ENCODE results near the gene DZIP3.

The DZIP3 gene, protein sequence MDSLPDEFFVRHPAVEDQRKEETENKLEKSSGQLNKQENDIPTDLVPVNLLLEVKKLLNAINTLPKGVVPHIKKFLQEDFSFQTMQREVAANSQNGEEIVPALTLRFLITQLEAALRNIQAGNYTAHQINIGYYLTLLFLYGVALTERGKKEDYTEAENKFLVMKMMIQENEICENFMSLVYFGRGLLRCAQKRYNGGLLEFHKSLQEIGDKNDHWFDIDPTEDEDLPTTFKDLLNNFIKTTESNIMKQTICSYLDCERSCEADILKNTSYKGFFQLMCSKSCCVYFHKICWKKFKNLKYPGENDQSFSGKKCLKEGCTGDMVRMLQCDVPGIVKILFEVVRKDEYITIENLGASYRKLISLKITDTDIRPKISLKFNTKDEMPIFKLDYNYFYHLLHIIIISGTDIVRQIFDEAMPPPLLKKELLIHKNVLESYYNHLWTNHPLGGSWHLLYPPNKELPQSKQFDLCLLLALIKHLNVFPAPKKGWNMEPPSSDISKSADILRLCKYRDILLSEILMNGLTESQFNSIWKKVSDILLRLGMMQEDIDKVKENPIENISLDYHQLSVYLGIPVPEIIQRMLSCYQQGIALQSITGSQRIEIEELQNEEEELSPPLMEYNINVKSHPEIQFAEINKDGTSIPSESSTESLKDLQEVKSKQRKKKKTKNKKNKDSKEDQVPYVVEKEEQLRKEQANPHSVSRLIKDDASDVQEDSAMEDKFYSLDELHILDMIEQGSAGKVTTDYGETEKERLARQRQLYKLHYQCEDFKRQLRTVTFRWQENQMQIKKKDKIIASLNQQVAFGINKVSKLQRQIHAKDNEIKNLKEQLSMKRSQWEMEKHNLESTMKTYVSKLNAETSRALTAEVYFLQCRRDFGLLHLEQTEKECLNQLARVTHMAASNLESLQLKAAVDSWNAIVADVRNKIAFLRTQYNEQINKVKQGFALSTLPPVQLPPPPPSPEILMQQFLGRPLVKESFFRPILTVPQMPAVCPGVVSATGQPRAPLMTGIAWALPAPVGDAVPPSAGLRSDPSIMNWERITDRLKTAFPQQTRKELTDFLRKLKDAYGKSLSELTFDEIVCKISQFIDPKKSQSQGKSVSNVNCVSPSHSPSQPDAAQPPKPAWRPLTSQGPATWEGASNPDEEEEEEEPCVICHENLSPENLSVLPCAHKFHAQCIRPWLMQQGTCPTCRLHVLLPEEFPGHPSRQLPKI

DNA sequence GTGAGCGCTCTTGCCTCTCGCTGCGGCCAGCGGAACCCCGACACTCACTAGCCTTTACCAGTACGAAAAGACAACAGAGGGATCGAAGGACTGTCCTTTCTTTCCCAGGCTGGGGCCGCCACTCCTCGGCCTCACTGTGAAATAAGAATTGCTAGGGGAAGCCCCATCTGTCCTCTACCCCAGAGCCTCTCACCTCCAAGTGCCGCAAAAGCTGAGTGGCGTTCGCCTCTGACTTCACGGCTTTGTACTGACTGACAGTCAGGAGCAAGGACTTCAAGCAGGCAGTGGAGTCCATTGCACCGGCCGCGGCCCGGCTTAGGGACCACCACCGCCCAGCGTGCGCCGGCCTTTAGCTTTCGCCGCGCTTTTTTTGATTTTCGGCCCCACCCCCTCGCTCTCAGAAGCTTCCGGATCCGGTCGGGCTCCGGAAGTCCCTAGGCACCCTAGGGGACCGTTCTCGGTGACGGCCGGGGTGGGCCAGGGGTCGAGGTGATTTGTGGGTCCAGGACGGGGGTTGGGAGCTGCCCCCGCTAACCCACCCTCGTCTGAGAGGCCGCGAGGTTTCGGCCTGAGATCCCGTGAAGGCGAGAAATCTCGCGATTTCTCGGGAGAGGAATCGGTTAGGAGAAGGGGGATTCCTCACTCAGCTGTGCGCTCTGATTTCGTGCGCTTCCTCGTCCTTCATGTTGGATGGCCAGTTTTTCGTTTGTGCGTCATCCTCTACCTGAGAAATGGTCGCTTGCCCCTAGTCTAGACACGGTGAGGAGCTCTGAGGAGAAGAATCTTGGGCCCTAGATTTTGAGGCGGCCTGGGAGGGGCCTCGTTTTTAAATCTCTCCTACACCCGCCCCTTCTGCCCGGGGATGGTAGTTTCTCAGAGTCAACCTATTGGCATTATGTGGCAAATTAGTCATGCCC lies at the start of gene DZIP3, which contains the start of gene CIP2A:
TSS of gene DZIP3 (plus strand) at position 642 of the 917 bp plus-strand sequence. CDS start 15,685 bp downstream, outside the sequence.
TSS of gene CIP2A (minus strand) at position 358 of the 917 bp plus-strand sequence. CDS start at position 295, 63 bp downstream.
- DNase-seq = peak; percentile 75

- DNase-seq = no peak
Observed at GRCh38 chr3:108546247-108546646, 43.3 kb upstream of the DZIP3 start.

DNA sequence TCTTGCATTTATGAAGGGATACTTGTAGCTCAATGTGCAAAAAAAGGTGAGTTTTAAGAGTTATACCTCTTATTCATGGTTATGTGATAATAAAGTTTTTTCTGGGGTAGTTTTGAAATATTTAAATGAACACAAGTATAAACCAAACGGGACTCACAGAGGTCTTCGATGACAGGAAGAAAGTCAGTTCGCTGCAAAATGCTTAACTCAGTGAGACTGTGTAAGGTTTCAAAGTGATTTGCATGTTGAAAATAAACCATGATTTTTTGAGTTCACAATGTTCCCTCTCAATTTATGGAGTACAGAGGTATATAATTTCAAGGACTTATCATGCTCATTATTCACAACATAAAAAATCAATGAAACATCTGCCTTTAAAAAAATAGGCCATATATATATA lies 42.8 kb upstream of the DZIP3 start:
- DNase-seq = no peak

DNA sequence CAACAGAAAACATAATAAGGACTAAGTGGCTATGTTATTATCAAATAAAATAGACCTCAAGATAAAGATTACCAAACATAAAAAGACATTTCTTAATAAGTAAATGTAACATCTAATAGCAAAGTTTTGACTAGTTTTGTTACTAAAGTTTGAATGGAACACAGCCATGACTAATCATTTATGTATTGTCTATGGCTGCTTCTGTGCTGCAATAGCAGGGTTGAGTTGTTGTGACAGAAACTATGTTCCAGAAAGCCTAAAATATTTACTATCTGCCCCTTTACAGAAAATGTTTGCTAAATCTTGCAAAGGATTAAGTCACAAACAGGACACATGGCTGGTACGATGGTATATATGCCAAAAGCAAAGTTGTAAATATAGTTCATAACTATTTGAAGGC lies 41.2 kb upstream of the DZIP3 start:
- no peak for DNase-seq

DNA sequence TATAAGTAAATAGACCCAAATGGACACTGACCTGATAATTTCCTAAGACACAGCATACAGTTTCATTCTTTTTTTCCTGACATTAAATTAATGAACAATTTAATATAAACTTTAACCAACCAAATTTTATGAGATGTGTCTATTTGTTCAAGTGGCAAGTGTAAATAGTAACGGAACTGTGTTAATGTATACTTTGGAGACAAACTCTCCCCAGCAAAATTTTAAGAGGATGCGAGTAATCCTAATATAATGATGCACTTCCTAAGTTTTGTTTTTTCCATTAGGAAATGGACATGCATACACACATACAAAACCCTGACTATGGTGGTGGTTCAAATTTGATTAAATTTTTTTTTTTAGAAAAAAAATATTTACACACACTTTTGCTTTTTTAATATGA lies 40.6 kb upstream of the DZIP3 start:
- DNase-seq = no peak

- no peak for DNase-seq
Observed at GRCh38 chr3:108552267-108553159, 37.0 kb upstream of the DZIP3 start.

- no peak for DNase-seq
Observed at GRCh38 chr3:108554229-108554628, 35.3 kb upstream of the DZIP3 start.

DNA sequence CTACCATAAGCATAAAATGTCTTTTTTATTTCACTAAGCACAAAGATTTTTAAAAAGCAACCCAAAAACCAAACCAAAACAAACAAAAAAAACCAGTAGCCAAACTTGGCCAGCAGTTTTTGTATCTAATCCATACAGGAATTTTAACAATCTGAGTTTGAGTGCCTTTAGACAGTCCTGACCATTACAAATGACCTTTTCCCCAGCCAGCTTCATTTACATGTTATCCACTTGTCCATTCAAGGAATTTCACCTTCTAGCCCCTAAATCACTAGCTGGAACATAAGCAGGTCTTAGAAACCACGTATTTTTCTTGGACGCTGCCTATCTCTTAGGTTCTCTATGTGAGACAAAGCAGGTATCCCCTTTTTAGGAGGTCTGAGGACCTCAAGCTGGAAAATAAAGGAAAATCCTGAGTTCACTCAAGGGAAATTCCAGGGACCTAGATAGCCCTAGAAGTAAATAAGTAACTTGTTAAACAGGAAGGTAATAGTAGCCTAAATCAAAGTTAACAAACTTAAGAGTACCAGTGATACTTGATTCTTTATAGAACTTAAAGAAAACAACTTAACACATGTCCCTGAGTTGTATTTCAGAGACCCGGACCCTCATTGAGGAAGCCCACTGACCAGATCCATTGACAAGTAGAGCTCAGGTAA lies 34.5 kb upstream of the DZIP3 start:
- no peak for DNase-seq

GRCh38 chr3:108555966-108556581 lies 33.4 kb upstream of the DZIP3 start:
- DNase-seq = no peak

- no peak for DNase-seq
Observed at GRCh38 chr3:108562565-108562964, 27.0 kb upstream of the DZIP3 start.

- no peak for DNase-seq
Observed at GRCh38 chr3:108564564-108564963, 25.0 kb upstream of the DZIP3 start.

GRCh38 chr3:108565506-108565905 lies 24.0 kb upstream of the DZIP3 start:
- no peak for DNase-seq

- no peak for DNase-seq
Observed at GRCh38 chr3:108566599-108566998, 22.9 kb upstream of the DZIP3 start.

DNA sequence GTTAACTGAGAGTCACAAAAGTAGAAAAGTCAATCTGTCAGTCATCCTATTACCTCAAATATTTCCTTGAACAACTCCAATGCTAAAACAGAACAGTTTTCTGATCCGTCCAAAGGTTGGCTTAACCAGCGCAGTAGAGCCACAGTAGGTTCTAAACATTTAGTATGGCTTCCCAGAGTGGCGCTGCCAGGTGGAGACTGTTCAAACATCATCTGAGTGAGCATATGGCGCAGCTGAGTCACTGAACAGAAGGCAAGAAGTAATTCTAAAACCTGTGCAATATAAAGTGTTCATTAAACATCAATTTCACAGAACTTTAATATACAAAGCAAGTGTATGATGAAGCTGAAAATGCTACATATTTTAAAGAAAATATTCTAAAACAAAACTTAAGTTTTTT lies 20.2 kb upstream of the DZIP3 start:
- no peak for DNase-seq

- DNase-seq = no peak
Observed at GRCh38 chr3:108578064-108578463, 11.5 kb upstream of the DZIP3 start.

GRCh38 chr3:108588601-108589000 lies 921 bp upstream of the DZIP3 start:
- DNase-seq = no peak

DNA sequence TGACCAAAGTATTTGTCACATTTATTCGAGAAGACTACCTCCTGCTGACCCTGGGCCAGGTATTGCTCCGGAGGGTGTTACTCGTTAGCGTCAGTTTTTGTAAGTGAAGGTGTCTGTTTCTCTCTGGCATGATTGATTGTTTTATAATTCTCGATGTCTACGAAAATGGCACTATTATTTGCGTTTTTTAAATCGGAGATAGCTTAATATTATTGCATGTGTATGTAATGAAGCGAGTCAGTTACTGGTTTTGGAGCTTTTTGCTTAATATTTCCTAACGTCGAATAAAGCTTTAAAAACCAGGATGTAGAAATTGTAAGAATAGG lies 439 bp downstream of the DZIP3 start:
- DNase-seq = no peak

DNA sequence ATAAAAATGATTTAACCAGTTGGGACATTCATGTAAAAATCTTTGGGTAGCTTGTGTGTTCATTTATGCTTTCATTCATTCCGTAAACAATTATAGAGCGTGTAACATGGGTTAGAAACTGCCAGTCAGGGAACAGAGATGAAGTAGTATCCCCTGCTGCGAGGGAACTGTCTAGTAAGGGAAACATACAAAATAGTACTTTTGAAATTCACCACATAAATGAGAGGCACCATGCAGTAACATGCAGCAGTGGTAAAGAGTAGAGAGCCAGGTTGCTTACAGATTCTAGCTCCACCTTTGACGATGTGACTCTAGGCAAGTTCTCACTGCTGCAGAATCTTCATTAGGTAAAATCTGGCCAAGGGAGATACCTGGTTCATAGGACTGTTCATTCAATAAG lies 938 bp downstream of the DZIP3 start:
- DNase-seq = no peak

DNA sequence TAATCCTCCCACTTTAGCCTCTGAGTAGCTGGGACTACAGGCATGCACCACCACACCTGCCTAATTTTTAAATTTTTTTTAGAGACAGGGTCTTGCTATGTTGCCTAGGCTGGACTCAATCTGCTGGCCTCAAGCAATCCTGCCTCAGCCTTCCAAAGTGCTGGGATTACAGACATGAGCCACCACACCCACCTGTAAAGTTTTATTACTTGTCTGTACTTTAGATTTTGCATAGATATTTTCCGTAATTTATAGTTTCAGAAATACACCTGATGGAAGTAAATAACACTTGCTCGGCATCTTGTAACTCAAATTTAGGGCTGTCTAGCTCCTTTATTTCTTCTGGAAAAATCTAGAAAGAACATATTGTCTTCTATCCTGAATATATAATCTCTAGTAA lies 5.8 kb downstream of the DZIP3 start:
- no peak for DNase-seq

DNA sequence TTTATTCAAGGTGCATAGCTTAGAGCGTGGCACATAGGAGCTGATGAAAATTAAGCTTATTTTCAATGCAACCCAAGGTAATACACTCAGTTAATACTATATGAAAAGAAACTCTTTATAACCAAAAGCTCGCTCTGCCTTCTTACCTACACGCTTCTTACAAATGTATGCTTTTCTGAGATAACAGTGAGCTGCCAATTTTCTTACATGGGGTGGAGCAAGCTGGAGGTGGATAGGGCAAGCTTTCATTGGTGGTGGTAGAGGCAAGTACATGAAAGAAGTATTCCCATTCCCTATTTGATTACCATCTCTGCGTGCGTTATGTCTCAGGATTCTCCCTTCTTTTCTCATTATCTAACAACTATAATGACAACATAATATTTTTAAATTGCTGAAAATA lies 8.9 kb downstream of the DZIP3 start:
- no peak for DNase-seq

All from activated CD4-positive, alpha-beta T cell treated with anti-CD3 and anti-CD28 coated beads, Interleukin-2, amount 50 U/mL, for 1 hour (primary cell).